Measurements from ENCODE around the gene LTA.

The LTA gene

DNA sequence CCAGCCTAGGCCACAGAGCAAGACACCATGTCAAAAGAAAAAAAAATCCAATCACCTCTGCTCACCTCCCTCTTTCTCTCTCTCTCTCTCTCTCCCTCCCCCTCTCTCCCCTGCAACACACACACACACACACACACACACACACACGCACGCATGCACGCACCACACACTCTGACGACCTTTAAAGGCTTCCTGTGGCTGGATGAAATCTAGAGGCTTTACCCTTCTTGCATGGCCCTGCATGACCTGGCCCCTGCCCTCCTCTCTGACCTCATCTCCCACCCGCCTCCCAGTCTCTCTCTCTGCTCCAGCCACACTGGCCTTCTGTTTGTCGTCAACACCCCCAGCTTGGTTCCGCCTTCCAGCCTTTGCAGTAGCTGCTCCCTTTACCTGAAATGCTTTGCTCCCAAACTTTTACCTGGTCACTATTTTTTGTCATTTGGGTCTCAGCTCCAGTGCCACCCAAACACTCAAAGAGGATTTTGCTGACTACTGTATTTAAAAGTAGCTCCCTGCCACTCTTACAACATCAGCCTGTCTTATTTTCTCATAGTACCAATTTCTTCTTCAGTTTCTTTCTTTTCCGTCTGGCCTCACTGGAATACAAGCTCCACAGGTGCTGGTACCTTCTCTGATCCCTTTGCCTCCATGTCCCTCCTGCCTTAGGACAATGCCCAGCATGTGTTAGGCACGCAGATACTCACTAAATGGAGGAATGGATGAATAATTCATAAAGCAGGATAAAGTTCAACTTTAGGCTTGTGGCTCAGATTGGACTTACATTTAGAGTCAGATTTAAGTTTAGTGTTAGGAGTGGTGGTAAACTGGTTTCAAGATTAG lies 4.3 kb upstream of the LTA start:
- no peak for DNase-seq
- intact Hi-C loops (cut with DNase I), result no loop called here

DNA sequence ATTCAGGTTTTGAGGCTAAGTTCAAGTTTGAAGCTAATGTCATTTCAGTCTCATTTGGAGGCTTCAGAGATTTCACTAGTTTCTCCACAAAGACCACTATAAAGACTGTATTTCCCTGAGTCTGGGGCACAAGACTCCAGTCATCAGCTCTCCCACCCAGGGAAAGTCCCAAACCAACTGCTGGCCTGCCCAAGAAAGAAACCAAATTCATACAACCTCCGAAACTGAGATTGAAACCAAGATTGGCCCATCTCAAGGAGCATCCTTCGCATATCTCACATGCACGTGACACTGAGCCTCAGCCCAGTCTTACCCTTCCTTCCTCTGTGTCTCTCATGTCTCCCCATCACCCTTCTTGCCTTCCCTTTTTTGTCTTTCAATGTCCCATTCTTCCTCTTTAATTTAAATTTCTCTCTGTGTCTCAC lies 3.5 kb upstream of the LTA start:
- intact Hi-C loops (cut with DNase I), result no loop called here
- DNase-seq, result no peak

DNA sequence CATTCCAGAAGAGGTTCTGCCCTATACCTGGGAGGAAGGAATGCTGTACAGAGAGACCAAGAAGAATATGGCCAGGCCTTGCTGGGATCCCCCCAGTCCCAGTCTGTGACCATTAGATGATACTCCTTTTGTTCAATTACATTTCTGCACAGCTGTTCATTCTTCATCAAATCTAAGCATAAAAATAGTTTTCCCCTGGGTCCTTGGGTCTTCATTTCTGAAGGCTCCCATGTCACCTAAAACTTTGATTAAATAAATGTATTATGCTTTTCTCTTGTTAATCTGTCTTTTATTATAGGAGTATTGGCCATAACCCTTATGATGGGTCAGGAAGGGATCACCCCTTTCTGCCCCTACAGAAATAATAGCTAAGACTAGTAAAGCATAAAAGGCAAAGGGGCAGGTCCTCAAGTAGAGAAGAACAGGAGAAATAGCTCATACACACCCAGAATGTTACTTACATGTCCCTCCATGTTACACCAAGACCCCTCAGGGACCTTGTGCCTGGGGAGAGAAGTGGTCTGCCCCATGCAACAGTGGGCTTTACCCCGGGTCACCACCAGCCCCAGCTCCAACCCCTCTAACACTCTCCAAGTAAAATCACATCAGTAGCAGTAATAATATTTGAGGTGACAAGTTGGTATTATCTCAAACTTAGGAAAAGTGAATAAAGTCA lies 2.1 kb upstream of the LTA start:
- intact Hi-C loops (cut with DNase I), result no loop called here
- no peak for DNase-seq

GRCh38 chr6:31573239-31574105 lies 1.4 kb downstream of the LTA start:
- DNase-seq, result no peak
- intact Hi-C loops (cut with DNase I), result no loop called here

DNA sequence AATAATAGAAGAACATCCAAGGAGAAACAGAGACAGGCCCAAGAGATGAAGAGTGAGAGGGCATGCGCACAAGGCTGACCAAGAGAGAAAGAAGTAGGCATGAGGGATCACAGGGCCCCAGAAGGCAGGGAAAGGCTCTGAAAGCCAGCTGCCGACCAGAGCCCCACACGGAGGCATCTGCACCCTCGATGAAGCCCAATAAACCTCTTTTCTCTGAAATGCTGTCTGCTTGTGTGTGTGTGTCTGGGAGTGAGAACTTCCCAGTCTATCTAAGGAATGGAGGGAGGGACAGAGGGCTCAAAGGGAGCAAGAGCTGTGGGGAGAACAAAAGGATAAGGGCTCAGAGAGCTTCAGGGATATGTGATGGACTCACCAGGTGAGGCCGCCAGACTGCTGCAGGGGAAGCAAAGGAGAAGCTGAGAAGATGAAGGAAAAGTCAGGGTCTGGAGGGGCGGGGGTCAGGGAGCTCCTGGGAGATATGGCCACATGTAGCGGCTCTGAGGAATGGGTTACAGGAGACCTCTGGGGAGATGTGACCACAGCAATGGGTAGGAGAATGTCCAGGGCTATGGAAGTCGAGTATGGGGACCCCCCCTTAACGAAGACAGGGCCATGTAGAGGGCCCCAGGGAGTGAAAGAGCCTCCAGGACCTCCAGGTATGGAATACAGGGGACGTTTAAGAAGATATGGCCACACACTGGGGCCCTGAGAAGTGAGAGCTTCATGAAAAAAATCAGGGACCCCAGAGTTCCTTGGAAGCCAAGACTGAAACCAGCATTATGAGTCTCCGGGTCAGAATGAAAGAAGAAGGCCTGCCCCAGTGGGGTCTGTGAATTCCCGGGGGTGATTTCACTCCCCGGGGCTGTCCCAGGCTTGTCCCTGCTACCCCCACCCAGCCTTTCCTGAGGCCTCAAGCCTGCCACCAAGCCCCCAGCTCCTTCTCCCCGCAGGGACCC lies 2.3 kb downstream of the LTA start:
- peak in 1 of 10 donors; percentile 44 for DNase-seq
- intact Hi-C loops (cut with DNase I), result no loop called here

DNA sequence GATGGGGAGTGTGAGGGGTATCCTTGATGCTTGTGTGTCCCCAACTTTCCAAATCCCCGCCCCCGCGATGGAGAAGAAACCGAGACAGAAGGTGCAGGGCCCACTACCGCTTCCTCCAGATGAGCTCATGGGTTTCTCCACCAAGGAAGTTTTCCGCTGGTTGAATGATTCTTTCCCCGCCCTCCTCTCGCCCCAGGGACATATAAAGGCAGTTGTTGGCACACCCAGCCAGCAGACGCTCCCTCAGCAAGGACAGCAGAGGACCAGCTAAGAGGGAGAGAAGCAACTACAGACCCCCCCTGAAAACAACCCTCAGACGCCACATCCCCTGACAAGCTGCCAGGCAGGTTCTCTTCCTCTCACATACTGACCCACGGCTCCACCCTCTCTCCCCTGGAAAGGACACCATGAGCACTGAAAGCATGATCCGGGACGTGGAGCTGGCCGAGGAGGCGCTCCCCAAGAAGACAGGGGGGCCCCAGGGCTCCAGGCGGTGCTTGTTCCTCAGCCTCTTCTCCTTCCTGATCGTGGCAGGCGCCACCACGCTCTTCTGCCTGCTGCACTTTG lies 3.3 kb downstream of the LTA start, which contains the start of gene TNF:
TNF (plus strand) TSS at position 231 of the 567 bp plus-strand sequence; CDS start at position 408, 177 bp downstream.
- intact Hi-C loops (cut with DNase I), result no loop called here
- DNase-seq, result peak in 4 of 10 donors; percentile 28 to 87 (median 32)

- DNase-seq, result no peak
- intact Hi-C loops (cut with DNase I), result no loop called here
Observed at GRCh38 chr6:31575952-31576685, 4.0 kb downstream of the LTA start.

DNA sequence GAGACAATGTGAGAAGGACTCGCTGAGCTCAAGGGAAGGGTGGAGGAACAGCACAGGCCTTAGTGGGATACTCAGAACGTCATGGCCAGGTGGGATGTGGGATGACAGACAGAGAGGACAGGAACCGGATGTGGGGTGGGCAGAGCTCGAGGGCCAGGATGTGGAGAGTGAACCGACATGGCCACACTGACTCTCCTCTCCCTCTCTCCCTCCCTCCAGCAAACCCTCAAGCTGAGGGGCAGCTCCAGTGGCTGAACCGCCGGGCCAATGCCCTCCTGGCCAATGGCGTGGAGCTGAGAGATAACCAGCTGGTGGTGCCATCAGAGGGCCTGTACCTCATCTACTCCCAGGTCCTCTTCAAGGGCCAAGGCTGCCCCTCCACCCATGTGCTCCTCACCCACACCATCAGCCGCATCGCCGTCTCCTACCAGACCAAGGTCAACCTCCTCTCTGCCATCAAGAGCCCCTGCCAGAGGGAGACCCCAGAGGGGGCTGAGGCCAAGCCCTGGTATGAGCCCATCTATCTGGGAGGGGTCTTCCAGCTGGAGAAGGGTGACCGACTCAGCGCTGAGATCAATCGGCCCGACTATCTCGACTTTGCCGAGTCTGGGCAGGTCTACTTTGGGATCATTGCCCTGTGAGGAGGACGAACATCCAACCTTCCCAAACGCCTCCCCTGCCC lies 4.9 kb downstream of the LTA start:
- DNase-seq, result peak in 1 of 10 donors; percentile 74
- intact Hi-C loops (cut with DNase I), result no loop called here

- intact Hi-C loops (cut with DNase I), result no loop called here
- DNase-seq, result peak in 1 of 10 donors; percentile 9
Observed at GRCh38 chr6:31577579-31577966, 5.5 kb downstream of the LTA start.

- intact Hi-C loops (cut with DNase I), result no loop called here
- DNase-seq, result no peak
Observed at GRCh38 chr6:31578184-31579118, 6.4 kb downstream of the LTA start.

DNA sequence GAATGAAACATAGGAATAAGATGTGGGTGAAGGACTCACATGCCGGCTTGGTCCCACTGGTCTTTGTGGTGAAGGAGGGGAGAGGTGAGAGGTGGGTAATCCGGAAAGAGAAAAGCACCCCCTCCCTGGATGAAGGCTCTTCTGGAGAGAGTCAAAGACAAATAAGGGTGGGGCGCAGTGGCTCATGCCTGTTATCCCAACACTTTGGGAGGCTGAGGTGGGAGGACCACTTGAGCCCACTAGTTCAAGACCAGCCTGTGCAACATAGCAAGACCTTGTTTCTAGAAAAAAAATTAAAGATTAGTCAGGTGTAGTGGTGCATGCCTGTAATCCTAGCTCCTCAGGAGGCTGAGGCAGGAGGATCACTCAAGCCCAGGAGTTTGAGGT lies 7.0 kb downstream of the LTA start:
- intact Hi-C loops (cut with DNase I), result no loop called here
- DNase-seq, result peak in 1 of 10 donors; percentile 26

DNA sequence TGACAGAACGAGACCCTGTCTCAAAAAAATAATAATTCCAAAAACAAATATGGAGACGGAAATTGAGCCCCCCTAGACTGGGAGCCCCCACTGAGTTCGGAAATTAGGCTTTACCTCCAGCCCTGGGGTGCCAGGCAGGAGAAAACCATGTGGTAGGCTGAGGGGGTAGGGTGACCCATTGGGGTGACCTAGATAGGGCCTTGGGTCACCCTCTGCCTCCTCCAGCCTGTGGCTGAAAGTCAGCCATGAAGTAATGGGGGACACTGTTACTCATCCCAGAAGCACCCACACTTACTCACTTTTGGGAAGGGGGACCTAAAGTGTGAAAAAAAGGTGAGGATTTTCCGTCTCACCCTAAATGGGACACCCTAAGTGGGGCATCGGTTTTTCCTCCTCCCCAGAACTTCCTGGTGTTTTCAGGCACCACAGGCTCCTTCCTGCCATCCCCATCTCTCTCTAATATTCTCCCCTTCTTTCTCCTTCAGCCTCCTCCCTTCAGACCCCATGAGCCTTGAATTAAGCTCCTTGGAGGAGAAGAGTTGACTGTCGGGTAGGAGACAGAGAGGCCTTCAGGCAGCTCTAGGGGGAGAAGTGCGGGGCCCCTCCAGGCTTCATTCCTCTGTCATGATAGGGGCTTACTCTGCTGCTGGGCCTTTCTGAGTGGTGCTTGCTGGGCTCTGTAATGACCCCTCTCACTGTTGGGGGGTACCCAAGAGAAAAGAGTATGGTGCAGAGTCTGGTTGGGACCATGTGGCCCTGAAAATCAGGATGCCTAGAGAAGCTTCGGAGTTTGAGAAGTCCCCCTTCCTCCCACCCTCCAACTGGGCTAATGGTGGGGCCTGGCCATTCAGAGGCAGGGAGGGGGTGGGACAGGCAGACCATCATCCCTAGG lies 7.7 kb downstream of the LTA start:
- peak in 1 of 10 donors; percentile 26 for DNase-seq
- intact Hi-C loops (cut with DNase I), result loop anchor here (2.0 kb wide), 1 partner anchor 19 kb away; no protein-coding TSS in a partner anchor

DNA sequence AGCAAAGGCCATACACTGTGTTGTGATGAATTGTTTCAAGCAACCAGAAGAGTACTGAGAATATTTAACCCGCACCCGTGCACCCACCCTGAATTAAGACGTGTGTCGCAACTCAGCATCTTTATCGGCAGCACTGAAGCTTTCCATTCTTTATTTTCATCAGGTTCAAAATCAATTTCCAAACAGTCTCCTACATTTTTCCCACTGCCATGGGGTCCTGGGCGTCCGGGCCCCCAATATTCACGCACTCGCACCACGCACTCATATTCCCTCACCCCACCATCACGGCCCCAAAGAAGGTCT lies 8.3 kb downstream of the LTA start:
- intact Hi-C loops (cut with DNase I), result loop anchor here (2.0 kb wide), 1 partner anchor 18 kb away; no protein-coding TSS in a partner anchor
- DNase-seq, result no peak

- intact Hi-C loops (cut with DNase I), result loop anchor here (2.0 kb wide), 1 partner anchor 18 kb away; no protein-coding TSS in a partner anchor
- DNase-seq, result peak; percentile 74 to 98 (median 88)
Observed at GRCh38 chr6:31580807-31581433, 8.8 kb downstream of the LTA start.

- peak in 5 of 10 donors; percentile 17 to 82 (median 79) for DNase-seq
- intact Hi-C loops (cut with DNase I), result loop anchor here (2.0 kb wide), 1 partner anchor 17 kb away; no protein-coding TSS in a partner anchor
Observed at GRCh38 chr6:31581434-31582229, 9.5 kb downstream of the LTA start.
